OCI-LY3 (cell line): ENCODE measurements around the gene ZC3H18.

ENCODE experiments used
- H2AFZ ChIP-seq: fragments of 200-600, 300-600 bp; shearing (Covaris generic); 2 replicates; pipeline ENCODE4 v1.6.0; 2014; ENCODE audit warnings: antibody characterized with exemption, low read depth, low read length
- H3K27ac ChIP-seq: fragments of 200-600, 300-600 bp; sonication (generic); 2 replicates; pipeline ENCODE4 v1.5.1; 2014; ENCODE audit warnings: mild to moderate bottlenecking, low read length, moderate library complexity, mixed read lengths
- H3K27me3 ChIP-seq: fragments of 200-600, 300-600 bp; sonication (generic); 2 replicates; pipeline ENCODE4 v1.6.1; 2014; ENCODE audit warnings: low read depth, low read length, mixed read lengths
- H3K36me3 ChIP-seq: fragments of 200-600, 300-600 bp; sonication (generic); replicated peaks from 2 replicates; pipeline ENCODE3; 2014; ENCODE audit warnings: low read depth, low read length, mixed read lengths
- H3K4me1 ChIP-seq: fragments of 300-600, 200-600 bp; sonication (generic); 2 replicates; pipeline ENCODE4 v1.6.1; 2014; ENCODE audit warnings: low read length, mixed read lengths
- H3K4me2 ChIP-seq: fragments of 200-600, 300-600 bp; sonication (generic); 2 replicates; pipeline ENCODE4 v1.6.1; 2014; ENCODE audit warnings: low read length, mixed read lengths
- H3K4me3 ChIP-seq: fragments of 300-600, 200-600 bp; sonication (generic); 2 replicates; pipeline ENCODE4 v1.5.1; 2014; ENCODE audit warnings: antibody characterized with exemption, mild to moderate bottlenecking, low read length, moderate library complexity
- H3K79me2 ChIP-seq: fragments of 300-600, 200-600 bp; shearing (Covaris generic); 2 replicates; pipeline ENCODE4 v1.6.1; 2014; ENCODE audit warnings: mild to moderate bottlenecking, low read length, mixed read lengths
- H3K9ac ChIP-seq: fragments of 300-600, 200-600 bp; shearing (Covaris generic); 2 replicates; pipeline ENCODE4 v1.6.0; 2014; ENCODE audit warnings: mild to moderate bottlenecking, low read length, moderate library complexity
- H3K9me3 ChIP-seq: fragments of 200-600, 300-600 bp; shearing (Covaris generic); 2 replicates; pipeline ENCODE4 v1.6.1; 2014; ENCODE audit warnings: low read length, mixed read lengths; ENCODE audit not compliant: insufficient read depth
- H4K20me1 ChIP-seq: fragments of 200-600, 300-600 bp; sonication (generic); 2 replicates; pipeline ENCODE4 v1.6.1; 2016; ENCODE audit warnings: low read length, mixed read lengths; ENCODE audit not compliant: insufficient read depth
- EZH2phosphoT487 ChIP-seq: fragments of 200-600 bp; shearing (Covaris generic); IDR thresholded peaks from 2 replicates; pipeline ENCODE4 v1.6.1; 2018; ENCODE audit warnings: antibody characterized with exemption, mixed run types, low read depth
- TF ChIP-seq, protein P1 (sequence below): fragments of 200-600, 300-600 bp; sonication (generic); IDR thresholded peaks from 2 replicates; pipeline ENCODE4 v1.5.1; 2014; ENCODE audit warnings: antibody characterized with exemption, low read length, low read depth

Gene ZC3H18

DNA sequence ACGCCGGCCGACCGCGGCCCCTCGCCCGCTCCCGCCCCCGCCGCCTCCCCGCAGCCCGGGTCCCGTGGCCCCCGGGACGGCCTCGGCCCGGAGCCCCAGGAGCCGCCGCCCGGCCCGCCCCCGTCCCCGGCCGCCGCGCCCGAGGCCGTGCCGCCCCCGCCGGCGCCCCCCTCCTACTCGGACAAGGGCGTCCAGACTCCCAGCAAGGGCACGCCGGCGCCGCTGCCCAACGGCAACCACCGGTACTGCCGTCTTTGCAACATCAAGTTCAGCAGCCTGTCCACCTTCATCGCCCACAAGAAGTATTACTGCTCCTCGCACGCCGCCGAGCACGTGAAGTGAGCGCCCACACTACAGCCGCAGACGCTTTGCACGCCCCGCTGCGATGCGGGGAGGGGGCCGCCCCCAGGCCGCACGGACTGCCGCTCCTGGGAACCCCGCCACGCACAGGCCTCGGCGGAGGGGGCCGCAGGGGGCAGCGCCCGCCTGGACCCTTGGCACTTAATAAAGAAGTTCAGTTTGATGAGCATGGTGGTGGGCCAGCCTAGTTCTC lies 35.5 kb upstream of the ZC3H18 start:
- TF ChIP-seq, protein P1, sequence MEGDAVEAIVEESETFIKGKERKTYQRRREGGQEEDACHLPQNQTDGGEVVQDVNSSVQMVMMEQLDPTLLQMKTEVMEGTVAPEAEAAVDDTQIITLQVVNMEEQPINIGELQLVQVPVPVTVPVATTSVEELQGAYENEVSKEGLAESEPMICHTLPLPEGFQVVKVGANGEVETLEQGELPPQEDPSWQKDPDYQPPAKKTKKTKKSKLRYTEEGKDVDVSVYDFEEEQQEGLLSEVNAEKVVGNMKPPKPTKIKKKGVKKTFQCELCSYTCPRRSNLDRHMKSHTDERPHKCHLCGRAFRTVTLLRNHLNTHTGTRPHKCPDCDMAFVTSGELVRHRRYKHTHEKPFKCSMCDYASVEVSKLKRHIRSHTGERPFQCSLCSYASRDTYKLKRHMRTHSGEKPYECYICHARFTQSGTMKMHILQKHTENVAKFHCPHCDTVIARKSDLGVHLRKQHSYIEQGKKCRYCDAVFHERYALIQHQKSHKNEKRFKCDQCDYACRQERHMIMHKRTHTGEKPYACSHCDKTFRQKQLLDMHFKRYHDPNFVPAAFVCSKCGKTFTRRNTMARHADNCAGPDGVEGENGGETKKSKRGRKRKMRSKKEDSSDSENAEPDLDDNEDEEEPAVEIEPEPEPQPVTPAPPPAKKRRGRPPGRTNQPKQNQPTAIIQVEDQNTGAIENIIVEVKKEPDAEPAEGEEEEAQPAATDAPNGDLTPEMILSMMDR: no peak
- no peak for TF ChIP-seq EZH2phosphoT487
- no peaks in the 10 kb centered on the region for H4K20me1 ChIP-seq
- no peaks in the 10 kb centered on the region for H3K9me3 ChIP-seq
- H3K4me3 ChIP-seq: no peak overlapping the region
- no peak overlapping the region for H3K27ac ChIP-seq
- H2AFZ ChIP-seq: no peak overlapping the region
- H3K27me3 ChIP-seq: no peaks in the 10 kb centered on the region
- H3K79me2 ChIP-seq: no peaks in the 10 kb centered on the region
- no peaks in the 10 kb centered on the region for H3K36me3 ChIP-seq
- H3K4me2 ChIP-seq: no peak overlapping the region
- no peaks in the 10 kb centered on the region for H3K4me1 ChIP-seq
- H3K9ac ChIP-seq: no peak overlapping the region

DNA sequence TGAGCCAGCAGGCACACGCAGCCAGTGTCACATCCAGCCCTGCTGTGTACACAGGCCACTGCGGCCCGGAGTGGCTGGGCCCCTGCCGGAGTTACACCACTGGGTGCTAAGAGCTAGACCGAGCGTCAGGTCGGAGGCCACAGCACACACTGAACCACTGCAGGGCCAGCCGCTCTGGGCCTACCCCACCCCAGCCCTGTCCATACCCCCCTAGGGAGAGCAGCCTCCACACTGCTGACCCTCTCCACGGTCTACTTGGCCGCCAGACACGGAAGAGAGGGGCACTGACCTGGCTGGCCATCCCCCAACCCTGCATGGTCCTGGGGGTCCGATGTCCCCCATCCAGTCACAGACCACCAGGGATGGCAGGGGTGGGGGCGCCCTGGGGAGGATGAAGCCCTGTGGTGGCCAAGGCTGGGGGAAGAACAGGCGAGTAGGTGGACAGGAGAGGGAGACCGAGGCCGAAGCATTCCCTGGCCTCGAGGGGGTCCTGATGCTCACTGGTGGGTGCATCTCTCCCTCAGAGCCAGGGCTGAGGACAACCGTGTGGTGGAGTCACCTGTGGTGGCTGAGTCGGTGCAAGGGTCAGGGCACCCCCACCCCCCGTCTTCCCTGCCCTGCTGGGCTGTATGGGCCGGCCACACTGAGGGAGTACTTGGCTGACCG lies 34.9 kb upstream of the ZC3H18 start:
- no peaks in the 10 kb centered on the region for H4K20me1 ChIP-seq
- TF ChIP-seq, protein P1: no peak
- no peak for TF ChIP-seq EZH2phosphoT487
- no peaks in the 10 kb centered on the region for H3K79me2 ChIP-seq
- H3K9ac ChIP-seq: no peak overlapping the region
- no peaks in the 10 kb centered on the region for H3K36me3 ChIP-seq
- H3K4me2 ChIP-seq: no peak overlapping the region
- H3K9me3 ChIP-seq: no peaks in the 10 kb centered on the region
- no peaks in the 10 kb centered on the region for H3K27me3 ChIP-seq
- no peak overlapping the region for H2AFZ ChIP-seq
- H3K4me1 ChIP-seq: no peaks in the 10 kb centered on the region
- no peak overlapping the region for H3K4me3 ChIP-seq
- no peak overlapping the region for H3K27ac ChIP-seq

DNA sequence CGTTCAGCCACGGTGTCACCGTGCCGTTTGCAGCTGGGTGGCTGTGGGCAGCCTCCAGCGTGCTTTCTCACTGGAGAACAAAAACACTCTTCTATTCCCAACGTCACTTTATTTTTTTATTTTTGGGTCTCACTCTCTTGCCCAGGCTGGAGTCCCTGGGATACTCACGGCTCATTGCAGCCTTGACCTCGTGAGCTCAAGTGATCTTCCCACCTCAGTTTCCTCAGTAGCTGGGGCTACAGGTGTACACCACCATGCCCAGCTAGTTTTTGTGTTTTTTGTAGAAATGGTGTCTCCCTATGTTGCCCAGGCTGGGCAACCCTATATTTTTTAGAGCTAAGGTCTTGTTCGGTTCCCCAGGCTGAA lies 34.4 kb upstream of the ZC3H18 start:
- Histone ChIP-seq H3K27me3 (no peaks in the 10 kb centered on the region), H3K9ac (no peak overlapping the region), H4K20me1 (no peaks in the 10 kb centered on the region), H3K9me3 (no peaks in the 10 kb centered on the region), H3K36me3 (no peaks in the 10 kb centered on the region), H3K79me2 (no peaks in the 10 kb centered on the region), H2AFZ (no peak overlapping the region), H3K27ac (no peak overlapping the region), H3K4me1 (no peaks in the 10 kb centered on the region), H3K4me2 (no peak overlapping the region), H3K4me3 (no peak overlapping the region)
- no peak for TF ChIP-seq EZH2phosphoT487
- TF ChIP-seq, protein P1: no peak

DNA sequence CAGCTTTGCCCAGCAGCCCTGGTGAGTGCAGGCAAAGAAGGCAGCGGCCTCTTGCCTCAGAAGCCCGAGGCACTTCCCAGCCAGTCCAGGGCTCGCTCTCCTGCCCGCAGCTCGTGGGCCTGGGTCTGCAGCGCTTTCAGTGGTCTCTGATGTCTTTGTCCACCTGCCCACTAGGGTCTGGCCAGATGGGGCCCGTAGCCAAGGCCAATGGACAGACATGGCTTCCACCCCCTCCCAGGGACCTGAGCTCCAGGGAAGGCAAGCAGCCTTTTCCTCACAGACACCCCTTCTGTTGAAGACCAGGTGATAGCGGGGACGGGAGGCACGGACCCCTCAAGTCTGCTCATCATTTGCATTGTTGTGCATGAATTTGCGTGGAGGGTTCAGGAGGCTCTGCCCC lies 33.7 kb upstream of the ZC3H18 start:
- Histone ChIP-seq H3K4me1 (no peaks in the 10 kb centered on the region), H3K4me3 (no peak overlapping the region)

More for the DNA sequence above, 33.7 kb upstream of the ZC3H18 start:
- H3K27me3 ChIP-seq: no peaks in the 10 kb centered on the region
- H3K79me2 ChIP-seq: no peaks in the 10 kb centered on the region
- H3K27ac ChIP-seq: no peak overlapping the region
- no peak for TF ChIP-seq EZH2phosphoT487
- TF ChIP-seq, protein P1: no peak
- H3K9me3 ChIP-seq: no peaks in the 10 kb centered on the region
- no peaks in the 10 kb centered on the region for H3K36me3 ChIP-seq
- H4K20me1 ChIP-seq: no peaks in the 10 kb centered on the region
- no peak overlapping the region for H3K9ac ChIP-seq
- no peak overlapping the region for H2AFZ ChIP-seq
- H3K4me2 ChIP-seq: no peak overlapping the region
